ENCODE measurements around the gene SUMO3. TPM values are rescaled to one million over a fixed set of nuclear protein-coding genes. Genes with fewer than 3 reads are reported as not detected.

Gene SUMO3
- polyA plus RNA-seq (ENCODE audit: insufficient read length in 10 of 10): 10 to 100 TPM; 60.0 to 88.6 (median 67.5) TPM
- long read RNA-seq, donor 1, transcript SUMO3-201 (4 exons, 1,807 nt): major isoform, 42 of 43 reads
- long read RNA-seq, donor 1, partial matches to known transcripts: 0 of 43 reads
- long read RNA-seq, donor 1, other reads (novel, unspliced or antisense): 0 of 43 reads
- long read RNA-seq, donor 2, transcript SUMO3-201 (4 exons, 1,807 nt): major isoform, 26 of 26 reads
- long read RNA-seq, donor 2, partial matches to known transcripts: 0 of 26 reads
- long read RNA-seq, donor 2, other reads (novel, unspliced or antisense): 0 of 26 reads
- long read RNA-seq, donor 3: 0 reads
- long read RNA-seq, donor 4, transcript SUMO3-201 (4 exons, 1,807 nt): major isoform, 25 of 51 reads
- long read RNA-seq, donor 4, partial matches to known transcripts: 26 of 51 reads
- long read RNA-seq, donor 4, other reads (novel, unspliced or antisense): 0 of 51 reads
- long read RNA-seq, donor 5, transcript SUMO3-201 (4 exons, 1,807 nt): major isoform, 56 of 57 reads
- long read RNA-seq, donor 5, partial matches to known transcripts: 0 of 57 reads
- long read RNA-seq, donor 5, other reads (novel, unspliced or antisense): 0 of 57 reads
- long read RNA-seq, donor 6, transcript SUMO3-201 (4 exons, 1,807 nt): major isoform, 37 of 37 reads
- long read RNA-seq, donor 6, partial matches to known transcripts: 0 of 37 reads
- long read RNA-seq, donor 6, other reads (novel, unspliced or antisense): 0 of 37 reads
- long read RNA-seq, donor 7, transcript SUMO3-201 (4 exons, 1,807 nt): major isoform, 26 of 26 reads
- long read RNA-seq, donor 7, partial matches to known transcripts: 0 of 26 reads
- long read RNA-seq, donor 7, other reads (novel, unspliced or antisense): 0 of 26 reads
- long read RNA-seq, donor 8, transcript SUMO3-201 (4 exons, 1,807 nt): major isoform, 21 of 21 reads
- long read RNA-seq, donor 8, partial matches to known transcripts: 0 of 21 reads
- long read RNA-seq, donor 8, other reads (novel, unspliced or antisense): 0 of 21 reads
- long read RNA-seq, donor 9, transcript SUMO3-201 (4 exons, 1,807 nt): major isoform, 8 of 8 reads
- long read RNA-seq, donor 9, partial matches to known transcripts: 0 of 8 reads
- long read RNA-seq, donor 9, other reads (novel, unspliced or antisense): 0 of 8 reads

DNA sequence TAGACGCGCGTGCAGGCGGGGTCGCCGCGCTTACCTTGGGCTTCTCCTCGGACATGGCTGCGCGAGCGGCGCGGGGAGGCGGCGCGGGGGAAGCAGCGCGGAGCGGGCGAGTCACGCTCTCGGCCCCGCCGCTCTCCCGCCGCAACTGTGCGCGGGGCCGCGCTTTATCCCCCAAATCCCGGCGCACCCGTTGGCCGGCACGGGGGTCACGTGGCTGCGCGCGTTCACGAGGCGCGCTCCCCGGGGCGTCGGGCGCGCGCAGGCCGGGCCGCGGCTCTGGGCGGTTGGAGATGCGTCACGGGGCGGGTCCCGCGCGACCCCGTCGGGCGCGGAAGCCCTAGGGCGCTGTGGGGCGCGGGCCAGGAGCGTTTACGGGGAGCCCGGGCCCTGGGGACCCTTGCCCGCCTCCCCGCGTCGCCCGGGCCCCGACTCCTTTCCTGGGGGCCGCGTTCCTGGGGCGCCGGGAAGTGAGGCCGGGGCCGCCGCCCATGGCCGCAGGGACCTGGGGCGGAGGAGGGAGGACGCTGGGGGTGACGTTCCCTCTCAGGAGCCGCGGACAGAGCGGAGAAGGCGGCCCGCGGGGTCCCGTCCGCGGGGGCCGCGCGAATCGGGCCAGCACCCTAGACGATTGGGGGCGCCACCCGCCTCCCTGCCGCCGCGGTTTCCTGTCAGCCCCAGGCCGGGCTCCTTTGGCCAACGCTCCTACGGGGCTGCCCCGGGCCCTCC, at the start of gene SUMO3:
Gene SUMO3, minus strand, starts transcription at position 149 of the 726 bp plus-strand sequence. Its CDS starts 94 bp downstream, at position 55.
- peak; percentile 85 to 94 (median 91) for DNase-seq

DNA sequence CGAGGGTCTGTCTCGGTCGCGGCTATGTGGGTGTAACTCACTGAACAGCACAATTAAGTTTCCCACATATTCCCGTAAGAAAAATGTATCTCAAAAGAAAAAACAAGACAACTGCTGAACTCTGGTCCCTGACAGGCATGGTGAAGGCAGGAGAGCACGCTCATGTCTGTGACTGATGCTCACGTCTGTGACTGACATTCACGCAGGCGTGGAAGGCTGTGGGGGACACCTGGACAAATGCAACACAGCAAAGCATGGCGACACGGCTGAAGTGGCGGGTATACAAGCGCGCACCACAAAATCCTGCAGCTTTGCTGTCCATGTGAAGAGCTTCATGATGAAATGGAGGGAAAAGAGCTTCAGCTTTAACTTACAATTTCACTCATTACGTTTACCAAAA, 49.6 kb upstream of the SUMO3 start:
- no peak for DNase-seq

GRCh38 chr21:44866780-44867179, 48.9 kb upstream of the SUMO3 start:
- no peak for DNase-seq

- DNase-seq: no peak
Measured at GRCh38 chr21:44865561-44866280, 47.9 kb upstream of the SUMO3 start.

- no peak for DNase-seq
Measured at GRCh38 chr21:44862869-44863685, 45.2 kb upstream of the SUMO3 start.

GRCh38 chr21:44858791-44859190, 40.9 kb upstream of the SUMO3 start:
- DNase-seq: no peak

DNA sequence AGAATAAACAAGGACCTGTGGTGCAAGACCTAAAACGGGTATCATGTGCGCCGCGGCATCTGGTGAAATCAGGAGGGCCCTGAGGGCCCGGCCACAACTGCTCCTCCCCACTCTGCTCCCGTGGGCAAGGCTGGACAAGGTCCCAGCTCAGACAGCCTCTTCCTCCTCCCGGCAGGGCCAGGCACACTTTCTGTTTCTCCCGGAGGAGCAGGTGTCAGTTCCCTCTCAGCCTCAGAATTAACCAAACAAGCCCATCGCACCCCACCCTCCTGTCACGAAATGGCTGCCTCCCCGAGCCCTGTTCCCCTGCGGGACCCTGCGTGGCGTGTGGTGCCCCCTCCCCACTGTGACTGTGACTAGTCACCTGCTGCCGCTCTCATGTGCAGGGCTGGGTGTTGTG, 40.4 kb upstream of the SUMO3 start:
- no peak for DNase-seq

DNA sequence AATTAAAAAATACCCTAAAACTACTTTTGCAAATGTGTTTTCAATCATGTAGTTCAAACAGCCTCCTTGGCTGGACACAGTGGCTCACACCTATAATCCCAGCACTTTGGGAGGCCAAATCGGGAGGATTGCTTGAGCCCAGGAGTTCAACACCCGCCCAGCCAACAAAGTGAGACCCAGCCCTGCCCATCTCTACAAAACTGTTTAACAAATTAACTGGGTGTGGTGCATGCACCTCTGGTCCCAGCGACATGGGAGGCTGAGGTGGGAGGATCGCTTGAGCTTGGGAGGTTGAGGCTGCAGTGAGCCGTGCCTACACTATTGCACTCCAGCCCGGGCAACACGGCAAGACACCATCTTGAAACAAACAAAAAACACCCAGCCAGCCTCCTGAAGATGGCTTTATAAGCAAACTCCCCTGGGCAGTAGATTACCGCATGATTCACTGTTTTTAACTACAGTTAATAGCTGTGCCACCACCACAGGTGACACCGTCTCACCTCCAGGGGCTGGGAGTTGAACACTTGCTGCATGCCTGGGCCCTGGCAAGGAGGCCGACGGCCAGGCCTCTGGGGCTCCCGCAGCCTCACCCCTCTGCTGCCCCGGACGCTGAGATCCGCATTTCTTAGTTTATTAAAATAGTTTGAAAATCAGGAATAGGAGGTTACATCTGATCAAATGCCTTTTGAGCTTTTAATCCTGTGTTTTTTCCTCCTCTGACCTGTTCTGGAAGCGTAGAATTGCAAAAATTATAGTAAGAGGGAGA, 39.4 kb upstream of the SUMO3 start:
- no peak for DNase-seq

GRCh38 chr21:44856131-44856530, 38.3 kb upstream of the SUMO3 start:
- DNase-seq: no peak

- DNase-seq: no peak
Measured at GRCh38 chr21:44855572-44855971, 37.7 kb upstream of the SUMO3 start.

DNA sequence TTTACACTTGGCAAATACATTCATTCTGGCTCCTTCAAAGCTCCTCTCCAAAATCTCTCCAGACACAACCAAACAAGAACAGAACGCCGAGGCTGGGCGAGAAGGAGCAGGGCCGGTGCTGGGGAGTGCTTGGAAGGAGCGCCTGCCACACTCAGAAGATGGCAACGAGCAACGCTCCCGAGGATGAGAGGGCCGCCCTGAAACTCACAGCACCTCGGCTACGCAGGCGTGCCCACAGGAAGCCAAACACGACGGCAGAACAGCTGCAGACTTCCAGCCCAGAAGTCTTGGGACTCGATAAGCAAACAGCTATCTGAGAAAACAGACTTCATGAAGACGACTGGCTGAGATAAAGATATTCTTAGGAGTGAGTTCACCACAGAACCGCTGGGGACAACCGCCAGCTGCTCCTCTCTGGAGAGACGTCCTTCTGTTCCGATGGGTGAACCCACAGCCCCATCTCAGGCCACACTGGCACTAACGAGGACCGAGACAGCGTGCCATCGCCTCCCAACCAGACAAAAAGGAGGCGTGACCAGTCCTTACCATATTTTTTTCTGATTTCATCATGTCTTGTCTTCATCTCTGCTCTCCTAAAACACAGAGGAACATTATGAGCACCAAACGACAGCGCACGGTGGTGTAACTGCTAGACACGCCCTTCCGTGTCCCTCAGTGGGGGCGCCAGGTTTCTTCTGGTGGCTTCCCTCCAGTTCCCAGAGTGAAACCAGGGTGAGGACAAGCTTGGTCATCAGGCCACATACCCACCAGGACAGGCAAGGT, 37.0 kb upstream of the SUMO3 start:
- DNase-seq: no peak

GRCh38 chr21:44854391-44854663, 36.5 kb upstream of the SUMO3 start:
- DNase-seq: no peak

- no peak for DNase-seq
Measured at GRCh38 chr21:44853601-44854390, 35.9 kb upstream of the SUMO3 start.

DNA sequence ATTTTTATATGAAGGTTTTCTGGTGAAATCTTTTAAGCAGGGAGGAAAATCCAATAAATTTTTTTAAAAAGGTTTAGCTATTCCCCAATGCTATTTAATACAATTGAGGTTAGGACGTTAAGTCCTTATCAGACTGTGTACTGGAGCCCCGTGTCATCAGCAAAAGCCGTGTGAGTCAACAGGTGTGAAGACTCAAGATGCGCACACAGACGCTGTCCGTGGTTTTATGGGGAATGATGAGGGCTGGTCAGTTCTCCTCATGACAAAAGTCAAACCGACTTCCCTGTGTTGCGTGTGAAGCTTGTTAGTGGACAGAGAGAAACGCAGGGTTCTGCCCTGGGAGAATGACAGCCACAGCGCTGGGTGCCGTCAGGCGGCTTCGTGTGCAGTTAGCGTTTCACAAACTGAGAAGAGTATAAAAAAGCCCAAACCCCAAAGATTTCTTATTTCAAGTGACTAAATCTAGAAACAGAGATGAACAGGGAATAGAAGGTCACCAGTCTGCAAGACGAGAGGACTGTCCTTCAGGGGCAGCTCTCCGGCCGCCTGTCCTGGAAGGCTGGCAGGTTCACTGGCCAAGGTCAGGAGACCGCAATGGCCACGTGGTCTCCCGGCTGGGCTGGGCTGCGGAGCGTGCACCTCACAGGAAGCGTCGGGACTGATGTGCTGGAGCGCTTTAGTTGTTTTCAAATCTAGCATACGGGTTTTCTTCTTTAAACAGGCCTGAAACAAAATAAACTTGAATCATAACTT, 33.2 kb upstream of the SUMO3 start:
- DNase-seq: no peak

DNA sequence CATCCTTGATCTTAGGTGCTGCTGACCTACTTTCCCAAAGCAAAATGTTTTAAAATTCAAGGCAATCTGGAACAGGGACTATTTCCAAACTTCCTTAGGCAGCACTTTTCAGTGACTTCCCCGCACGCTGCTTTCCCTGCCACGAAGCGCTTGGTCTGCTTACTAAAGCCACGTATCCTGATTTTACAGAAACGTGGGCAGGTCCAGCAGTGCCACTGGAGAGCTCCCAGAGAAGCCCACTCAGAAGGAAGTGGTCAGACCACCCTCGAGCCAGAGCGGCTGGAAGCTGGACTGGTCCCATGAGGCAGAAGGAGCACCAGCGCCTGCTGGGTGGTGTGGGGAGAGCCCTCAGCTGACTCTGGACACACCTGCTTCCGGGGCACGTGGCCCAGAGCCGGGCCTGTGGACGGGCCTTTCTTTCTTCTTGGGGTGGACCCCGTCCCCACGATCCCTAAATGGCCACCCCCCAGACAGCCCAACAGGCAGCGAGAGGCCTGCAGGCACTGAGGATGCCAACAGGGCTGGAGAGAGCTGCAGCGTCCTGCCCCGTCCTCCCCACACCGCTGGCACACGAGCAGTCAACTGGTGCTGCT, 32.4 kb upstream of the SUMO3 start:
- no peak for DNase-seq

DNA sequence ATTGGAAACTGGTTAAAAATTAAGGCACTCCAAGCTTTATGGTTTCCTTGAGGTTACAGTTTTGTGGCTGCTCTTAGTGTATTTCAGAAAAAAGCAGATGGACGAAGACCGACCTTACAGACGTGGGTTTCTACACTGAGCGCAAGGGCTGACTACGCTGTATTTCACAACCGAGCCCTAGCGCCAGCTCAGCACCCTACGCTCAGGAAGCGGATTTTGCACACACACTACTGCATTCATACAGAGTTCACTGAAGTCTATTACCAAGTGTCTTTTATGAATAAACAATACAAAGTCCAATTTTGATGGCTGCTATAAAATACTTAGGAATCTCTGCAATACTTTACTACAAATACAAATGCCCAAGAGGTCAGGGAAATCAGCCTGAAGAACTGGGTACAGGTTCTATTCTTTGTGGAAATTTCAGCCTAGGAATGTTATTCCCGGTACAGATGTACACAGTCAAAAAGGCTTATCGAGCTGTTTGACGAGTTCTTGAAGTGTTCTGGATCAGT, 31.8 kb upstream of the SUMO3 start:
- no peak for DNase-seq

All from muscle of back (tissue), 13 donors.